Stimulated activated CD8-positive, alpha-beta memory T cell treated with anti-CD3 and anti-CD28 coated beads, Interleukin-15, amount 100 ng/mL, for 24 hours (primary cell): ENCODE data around the gene SLC22A13.
"Not testable (repeated sequence)": the region's sequence is repeated elsewhere in the genome, so short reads cannot be mapped to it uniquely, and the experiment has no call there.

Experiments used
- DNase-seq: peaks from one replicate; pipeline ENCODE4 v3.0.0-alpha.2; 2020; ENCODE audit warnings: low read depth

Gene SLC22A13

GRCh38 chr3:38306941-38307340 lies 41.3 kb downstream of the SLC22A13 start:
- no peak for DNase-seq

- no peak for DNase-seq
Measured at GRCh38 chr3:38307599-38307998, 42.0 kb downstream of the SLC22A13 start.

GRCh38 chr3:38308456-38308855 lies 42.8 kb downstream of the SLC22A13 start:
- DNase-seq = no peak

GRCh38 chr3:38311476-38311875 lies 45.9 kb downstream of the SLC22A13 start:
- no peak for DNase-seq

- DNase-seq = no peak
Measured at GRCh38 chr3:38311941-38312340, 46.3 kb downstream of the SLC22A13 start.

- DNase-seq = no peak
Measured at GRCh38 chr3:38312356-38312755, 46.7 kb downstream of the SLC22A13 start.

- no peak for DNase-seq
Measured at GRCh38 chr3:38313263-38313662, 47.7 kb downstream of the SLC22A13 start.

- DNase-seq = no peak
Measured at GRCh38 chr3:38313695-38314094, 48.1 kb downstream of the SLC22A13 start.

- no peak for DNase-seq
Measured at GRCh38 chr3:38314112-38314763, 48.6 kb downstream of the SLC22A13 start.

GRCh38 chr3:38314764-38315487 lies 49.3 kb downstream of the SLC22A13 start:
- DNase-seq = no peak

- no peak for DNase-seq
Measured at GRCh38 chr3:38315488-38316230, 50.0 kb downstream of the SLC22A13 start.

GRCh38 chr3:38316356-38317191 lies 51.0 kb downstream of the SLC22A13 start:
- no peak for DNase-seq

- DNase-seq = no peak
Measured at GRCh38 chr3:38317192-38317759, 51.7 kb downstream of the SLC22A13 start.

- DNase-seq = no peak
Measured at GRCh38 chr3:38318766-38319671, 53.4 kb downstream of the SLC22A13 start.

GRCh38 chr3:38320638-38321037 lies 55.0 kb downstream of the SLC22A13 start:
- DNase-seq = not testable (repeated sequence)

- DNase-seq = no peak
Measured at GRCh38 chr3:38323060-38323459, 57.4 kb downstream of the SLC22A13 start.

- no peak for DNase-seq
Measured at GRCh38 chr3:38325256-38325655, 59.6 kb downstream of the SLC22A13 start.

GRCh38 chr3:38327335-38328009 lies 61.9 kb downstream of the SLC22A13 start:
- DNase-seq = no peak
